GM21528 (cell line): Measurements from ENCODE around the gene BEND4.
"Not testable (repeated sequence)": the region's sequence is repeated elsewhere in the genome, so short reads cannot be mapped to it uniquely, and the experiment has no call there.

Source experiments
- ATAC-seq: cut with Tn5 transposase; IDR thresholded peaks from one replicate; pipeline ENCODE4 v1.9.1; 2021; ENCODE audit warnings: mild to moderate bottlenecking, moderate library complexity; ENCODE audit not compliant: unreplicated experiment, low FRiP score

BEND4 gene

DNA sequence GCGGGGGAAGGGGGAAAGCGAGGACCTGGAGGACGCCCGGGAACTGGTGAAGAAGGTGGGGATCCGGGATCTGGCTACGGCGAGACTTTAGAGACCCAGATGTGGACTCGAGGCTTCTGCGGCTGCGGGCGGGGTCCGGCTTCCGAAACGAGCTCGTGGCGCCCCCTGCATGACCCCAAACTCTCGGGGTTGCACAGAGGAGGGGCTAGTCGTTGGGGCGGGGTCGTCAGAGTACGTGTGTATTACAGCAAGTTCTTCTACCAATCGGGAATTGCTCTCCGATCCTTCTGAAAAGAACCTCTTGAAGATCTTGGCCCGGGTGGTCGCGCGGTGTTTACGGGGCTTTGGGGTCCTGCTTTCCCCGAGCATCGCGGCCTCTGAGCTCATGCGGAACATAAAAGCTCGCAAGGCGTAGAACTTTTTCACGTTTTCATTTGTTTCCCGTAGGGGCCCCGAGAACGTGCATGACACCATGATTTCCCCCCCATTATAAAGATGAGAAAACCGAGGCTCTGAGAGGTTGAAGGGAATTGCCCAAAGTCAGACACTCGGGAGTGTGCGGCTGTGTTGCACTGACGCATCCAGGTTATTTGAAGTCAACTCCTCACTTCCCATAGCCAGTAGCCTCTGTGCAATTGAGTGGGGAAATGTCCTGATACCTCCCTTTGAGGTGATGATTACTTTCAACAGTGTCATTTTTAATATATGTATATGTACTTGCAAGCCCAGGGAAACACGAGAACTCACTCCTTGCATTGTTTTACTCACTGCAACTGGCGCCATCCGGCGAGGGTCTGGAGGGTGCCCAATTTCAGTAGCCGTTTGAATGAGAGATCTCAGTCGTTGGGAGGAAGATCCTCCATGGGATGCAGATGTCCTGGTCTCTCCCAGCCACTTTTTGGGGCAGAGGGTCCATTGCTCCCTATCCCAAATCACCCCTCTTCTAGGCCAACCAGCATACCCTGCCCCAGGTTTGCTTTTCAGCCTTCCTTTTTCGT, at the start of gene BEND4:
TSS of gene BEND4 (minus strand) at position 149 of the 998 bp plus-strand sequence. CDS start 512 bp downstream, outside the sequence.
- ATAC-seq = peak; percentile 29

DNA sequence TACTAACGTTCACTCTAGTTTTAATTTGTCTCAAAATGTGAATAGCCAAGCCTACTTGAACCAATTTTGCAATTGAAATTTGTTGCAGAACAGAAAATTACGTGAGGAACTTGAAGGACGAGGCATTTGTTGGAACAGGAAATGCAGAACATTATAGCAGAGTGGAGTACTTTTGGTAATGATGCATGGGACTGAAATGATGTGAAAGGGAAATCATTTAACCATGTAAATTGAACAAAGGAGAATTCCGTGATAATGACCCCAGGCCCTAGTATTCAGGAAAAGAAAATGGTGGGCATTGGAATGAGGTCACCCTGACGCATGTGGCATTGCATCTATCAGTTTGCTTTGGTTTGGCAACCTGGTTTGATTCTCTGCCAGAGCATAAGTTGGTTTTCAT, 44.9 kb upstream of the BEND4 start:
- ATAC-seq = no peak

DNA sequence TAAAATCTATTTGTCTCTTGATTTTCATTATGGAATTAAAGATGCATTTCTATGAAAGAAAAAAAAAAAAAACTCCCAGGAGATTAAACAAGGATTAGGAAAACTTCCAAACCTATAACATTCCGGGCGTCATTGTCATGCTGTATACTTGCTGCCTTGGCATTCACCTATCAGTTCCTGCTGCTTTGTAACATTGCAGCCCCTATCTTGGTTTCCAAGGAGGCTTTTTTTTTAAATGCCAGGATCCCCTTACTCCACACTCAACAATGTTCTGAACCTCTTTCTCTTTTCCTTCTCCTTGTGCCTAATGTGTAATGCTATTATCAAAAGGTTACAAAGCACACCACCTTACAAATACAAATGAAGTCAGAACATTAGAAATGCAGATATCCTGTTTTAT, 20.5 kb upstream of the BEND4 start:
- ATAC-seq = no peak

DNA sequence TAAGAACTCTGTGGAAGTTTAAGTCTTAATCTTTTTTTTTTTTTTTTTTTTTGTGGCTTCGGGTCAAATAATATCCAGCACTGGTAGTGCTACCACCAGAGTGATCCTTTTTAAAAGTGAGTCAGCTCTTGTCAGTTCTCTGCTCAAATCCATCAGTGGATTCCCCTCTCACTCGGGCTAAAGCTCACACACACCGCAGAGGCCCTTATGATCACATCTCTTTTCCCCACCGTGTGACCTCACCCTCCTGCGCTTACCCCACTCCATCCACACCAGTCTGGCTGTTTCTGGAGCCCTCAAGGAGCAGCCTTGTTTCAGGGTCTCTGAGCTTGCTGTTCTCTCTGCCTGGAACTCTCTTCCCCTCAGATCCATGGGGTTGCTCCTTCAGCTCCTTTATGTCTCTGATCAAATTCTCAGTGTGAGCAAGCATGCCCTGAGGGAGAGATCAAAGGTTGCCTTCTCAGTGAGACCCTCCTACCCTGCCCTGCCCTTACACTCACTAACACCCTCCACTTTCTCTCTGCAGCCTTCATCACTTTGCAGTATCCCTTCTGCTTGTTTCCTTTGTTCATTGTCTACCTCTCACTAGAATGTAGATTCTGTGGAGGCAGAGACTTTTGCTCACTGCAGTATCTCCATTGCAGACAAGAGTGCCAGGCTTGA, 19.8 kb upstream of the BEND4 start:
- no peak for ATAC-seq

DNA sequence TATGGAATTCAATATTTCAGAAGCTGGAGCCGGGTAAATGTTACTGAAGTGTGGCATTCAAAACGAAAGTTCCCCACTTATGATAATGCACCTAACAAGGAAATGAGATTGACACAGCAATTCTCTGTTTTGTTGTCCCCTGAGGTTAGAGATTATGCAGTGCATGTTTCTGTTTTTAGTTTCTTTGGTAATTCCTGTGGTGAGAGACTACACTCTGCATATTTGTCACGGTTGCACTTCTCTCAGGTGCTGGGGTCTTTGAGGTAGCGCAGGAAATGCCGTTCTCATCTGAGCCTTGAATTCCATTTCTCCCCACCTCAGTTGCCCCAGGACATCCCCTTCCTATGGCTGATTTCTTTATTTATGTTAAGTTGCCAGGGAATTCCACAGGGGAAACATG, 15.3 kb upstream of the BEND4 start:
- peak; percentile 99 for ATAC-seq

DNA sequence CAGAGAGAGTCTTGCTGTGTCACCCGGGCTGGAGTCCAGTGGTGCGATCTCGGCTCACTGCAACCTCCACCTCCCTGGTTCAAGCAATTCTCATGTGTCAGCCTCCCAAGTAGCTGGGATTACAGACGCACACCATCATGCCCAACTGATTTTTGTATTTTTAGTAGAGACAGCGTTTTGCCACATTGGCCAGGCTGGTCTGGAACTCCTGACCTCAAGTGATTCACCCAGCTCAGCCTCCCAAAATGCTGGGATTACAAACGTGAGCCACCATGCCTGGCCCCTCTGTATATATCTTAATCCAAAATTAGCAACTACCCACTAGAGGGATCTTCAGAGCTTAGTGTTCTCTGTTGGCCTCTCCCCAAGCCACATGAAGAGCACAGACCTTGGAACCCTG, 13.7 kb upstream of the BEND4 start:
- not testable (repeated sequence) for ATAC-seq

DNA sequence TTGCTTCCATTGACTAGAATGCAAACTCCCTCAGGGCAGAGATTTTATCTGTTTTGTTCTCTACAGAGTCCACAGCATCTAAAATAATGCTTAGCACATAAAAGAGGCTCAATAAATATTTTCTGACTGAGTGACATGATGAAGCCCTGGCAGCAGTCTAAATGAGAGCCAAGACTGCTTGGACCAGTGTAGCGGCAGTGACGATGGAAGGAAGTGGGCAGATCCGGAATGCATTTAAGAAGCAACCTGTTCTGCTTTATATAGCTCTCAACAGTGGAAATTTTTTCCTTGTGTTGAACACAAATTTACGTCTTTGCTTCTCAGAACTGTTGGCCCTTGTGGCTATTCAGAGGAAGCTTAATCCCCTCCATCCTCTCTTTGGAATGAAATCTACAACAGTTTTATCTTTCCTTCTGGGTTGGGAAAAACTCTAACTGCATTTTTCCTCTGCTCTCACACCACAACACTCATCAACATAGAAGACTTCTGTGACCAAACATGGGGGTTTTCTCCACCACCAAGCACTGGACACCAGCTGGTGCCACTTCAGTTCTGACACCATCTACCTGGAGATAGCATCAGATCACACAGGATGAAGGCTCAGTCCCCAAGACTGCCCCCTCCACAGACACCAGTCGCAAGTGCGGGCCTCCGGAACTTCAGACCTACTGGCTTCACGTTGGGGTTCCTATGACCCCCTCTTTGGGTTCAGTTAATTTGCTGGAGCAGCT, 7.0 kb upstream of the BEND4 start:
- no peak for ATAC-seq

DNA sequence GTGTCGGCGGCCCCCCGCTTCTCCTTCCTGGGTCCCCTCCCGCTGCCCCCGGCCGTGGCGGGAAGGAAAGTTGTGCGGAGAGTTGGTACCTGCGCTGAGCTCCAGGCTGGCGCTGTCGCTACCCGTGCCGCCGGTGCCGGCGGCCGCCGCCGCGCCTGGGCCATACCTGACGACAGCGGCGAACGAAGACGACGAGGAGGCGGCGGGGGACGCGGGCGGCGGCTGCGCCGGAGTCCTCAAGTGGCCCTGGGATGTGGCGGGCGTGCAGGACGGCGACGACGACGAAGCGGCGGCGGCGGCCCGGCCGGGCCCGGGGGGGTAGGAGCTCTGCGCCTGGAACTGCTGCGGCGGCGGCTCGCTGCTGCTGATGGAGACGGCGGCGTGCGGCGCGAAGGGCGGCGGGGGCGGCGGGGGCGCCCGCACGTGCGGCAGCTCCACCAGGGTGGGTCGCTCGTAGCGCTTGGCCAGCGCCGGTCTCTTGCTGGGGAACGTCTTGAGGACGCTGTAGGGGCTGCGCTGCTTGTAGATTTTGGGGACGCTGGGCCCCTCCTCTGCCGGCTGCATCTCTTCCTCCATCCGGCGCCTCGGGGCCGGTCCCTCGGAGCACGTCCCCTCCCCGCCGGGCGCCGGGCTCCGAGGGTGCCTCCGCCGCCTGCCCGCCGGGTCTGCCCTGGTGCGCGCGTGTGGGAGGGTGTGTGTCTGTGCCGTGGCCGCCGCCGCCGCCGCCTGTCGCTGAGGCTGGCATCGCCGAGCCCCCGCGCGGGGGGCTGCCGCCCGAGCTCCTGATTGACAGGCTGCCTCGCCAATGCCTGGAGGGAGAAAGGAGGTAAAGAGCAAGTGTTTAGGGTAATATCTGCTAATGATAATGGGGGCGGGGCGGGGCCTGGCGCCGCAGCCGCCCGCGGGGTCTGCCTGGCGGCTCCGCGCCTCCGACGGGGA, 618 bp downstream of the BEND4 start:
- peak; percentile 69 for ATAC-seq

DNA sequence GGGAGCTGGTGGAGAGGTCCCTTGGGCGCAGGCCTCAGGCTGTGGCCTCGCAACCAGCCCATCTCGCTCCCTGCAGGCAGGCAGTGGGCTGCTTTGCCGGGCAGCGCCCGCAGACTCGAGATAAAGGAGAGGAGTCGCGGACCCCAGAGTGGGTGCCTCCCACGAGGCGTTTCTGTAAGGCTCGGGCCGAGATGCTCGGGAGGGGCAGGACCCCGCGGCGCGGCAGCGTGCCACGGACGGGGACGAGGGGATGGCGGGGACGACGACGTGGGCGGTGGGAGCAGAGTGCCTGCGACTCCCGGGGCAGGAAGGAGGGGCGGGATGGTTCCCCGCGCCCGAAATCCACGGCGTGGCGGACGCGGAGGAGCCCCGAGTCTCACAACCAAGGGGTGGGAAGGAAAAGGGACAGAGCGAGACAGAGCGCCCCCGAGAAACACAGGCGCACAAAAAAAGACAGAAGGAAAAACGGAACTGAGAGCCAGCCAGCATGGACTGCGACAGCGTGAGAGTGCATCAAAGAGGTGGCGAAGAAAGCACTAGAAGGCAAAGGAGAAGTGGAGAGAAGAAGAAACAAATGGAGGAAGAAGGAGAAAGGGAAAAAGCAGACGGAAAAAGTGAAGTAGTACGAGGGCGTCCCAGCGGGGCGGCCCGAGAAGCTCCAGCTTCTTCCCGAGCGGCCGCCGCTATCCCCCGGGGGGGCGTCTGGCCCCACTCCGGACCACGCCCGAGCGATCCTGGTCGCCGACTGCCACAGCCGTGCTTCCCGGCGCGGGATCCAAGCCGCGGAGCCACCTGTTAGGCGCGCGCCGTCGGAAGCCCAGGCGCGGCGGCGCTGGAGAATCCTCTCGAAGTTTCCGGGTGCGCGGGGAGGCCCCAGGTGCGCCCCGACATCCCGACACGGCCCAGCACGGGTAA, 1.5 kb downstream of the BEND4 start:
- ATAC-seq = peak; percentile 49

DNA sequence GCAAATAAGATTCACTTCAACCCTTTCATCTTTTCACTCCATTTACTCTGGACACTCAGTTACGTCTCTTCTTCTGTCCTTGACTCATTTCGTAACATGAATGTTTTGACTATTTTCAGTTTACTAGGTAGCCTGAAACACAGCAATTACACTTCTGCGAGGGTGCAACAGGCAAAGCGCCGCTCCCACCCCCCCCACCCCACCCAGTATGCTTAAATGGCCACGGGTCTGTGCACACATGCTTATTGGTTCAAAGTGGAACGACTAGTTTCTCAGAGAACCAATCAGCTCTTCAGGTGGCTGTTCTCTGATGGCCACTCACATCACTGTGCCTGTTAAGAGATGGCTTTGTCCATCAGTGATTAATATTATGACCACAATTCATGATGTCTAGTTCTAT, 3.5 kb downstream of the BEND4 start:
- ATAC-seq = no peak

DNA sequence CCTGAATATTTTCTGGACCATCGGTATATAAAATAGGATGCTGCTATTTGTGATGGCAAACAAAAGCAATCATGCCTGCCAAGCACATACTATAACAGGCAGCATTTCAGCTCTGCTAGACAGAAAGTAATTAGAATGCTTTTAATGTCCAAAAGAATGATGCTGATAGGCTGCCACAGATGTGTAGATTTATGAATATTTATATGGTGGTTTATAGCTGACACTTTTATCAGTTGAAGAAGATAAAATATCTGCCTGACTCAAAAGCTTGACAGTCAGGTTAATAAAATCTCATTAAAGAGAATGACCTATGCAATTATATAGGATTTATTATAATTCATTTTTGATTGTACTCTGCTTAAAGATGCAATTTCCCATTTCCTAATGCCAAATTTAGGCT, 4.0 kb downstream of the BEND4 start:
- no peak for ATAC-seq

DNA sequence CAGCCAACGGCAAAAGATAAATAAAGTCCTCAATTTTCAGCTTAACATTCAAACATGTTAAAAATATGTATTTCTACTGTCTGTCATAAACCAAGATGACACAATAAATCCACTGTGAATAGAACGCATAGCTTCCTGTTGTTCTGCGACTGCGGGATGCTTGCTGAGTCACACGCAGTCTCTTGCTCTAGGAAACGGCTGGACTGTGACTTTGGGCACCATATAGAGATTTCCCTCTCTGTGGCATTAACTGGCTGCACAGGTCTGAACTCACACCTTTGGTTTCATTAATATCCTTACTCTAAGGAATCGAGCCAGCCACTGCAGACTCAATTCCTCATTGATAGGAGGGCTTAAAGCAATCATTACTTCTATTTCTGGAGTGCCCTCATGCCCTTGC, 8.4 kb downstream of the BEND4 start:
- ATAC-seq = no peak

DNA sequence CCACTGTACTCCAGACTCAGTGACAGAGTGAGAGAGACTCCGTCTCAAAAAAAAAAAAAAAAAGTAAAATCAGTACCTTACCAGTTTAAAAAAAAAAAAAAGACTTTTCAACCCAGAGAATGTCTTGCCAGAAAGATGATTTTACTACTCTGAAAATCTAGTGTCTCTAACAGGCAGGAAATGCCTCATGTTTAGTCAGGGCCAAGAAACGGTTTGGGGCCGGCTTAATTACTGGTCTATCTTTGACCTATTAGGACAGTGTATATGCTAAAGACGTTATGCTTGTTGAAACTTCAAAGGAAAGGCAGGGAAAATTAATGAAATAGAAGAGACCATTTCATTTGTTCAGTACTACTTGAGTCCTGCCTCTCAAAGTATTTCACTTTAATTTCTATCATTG, 9.9 kb downstream of the BEND4 start:
- no peak for ATAC-seq

DNA sequence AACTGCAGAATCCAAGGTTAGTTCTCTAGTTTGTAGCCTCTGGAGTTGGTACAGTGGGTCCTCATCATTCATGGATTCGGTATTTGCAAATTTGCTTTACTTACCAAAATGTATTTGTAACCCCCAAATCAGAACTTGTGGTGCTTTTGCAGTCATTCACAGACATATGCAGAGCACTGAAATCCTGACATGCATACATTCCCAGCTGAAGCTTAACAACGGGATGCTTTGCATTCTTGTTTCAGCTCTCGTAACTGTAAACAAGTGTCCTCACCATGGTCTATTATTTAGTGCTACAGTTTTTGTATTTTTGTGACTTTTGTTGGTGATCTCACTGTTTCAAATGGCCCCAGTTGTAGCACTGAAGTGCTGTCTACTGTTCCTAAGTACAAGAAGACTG, 16.1 kb downstream of the BEND4 start:
- ATAC-seq = no peak

DNA sequence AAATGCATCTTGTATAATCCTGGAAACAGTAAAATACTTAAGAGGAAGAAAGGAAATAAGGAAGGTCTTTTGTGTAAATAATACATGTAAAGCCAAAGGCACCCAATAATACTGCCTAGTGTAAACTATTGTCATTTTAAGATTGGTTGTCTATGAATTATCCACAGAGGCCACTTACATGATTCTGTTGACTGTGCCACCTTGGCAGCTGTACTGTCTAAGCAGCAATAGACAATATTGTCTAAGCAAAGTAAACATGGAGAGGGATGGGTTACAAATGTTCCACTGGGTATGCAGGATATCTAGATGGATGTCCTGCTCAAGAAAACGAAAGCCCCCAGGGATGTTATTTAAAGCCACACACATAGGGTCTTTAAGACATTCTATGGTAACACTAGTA, 19.4 kb downstream of the BEND4 start:
- no peak for ATAC-seq

DNA sequence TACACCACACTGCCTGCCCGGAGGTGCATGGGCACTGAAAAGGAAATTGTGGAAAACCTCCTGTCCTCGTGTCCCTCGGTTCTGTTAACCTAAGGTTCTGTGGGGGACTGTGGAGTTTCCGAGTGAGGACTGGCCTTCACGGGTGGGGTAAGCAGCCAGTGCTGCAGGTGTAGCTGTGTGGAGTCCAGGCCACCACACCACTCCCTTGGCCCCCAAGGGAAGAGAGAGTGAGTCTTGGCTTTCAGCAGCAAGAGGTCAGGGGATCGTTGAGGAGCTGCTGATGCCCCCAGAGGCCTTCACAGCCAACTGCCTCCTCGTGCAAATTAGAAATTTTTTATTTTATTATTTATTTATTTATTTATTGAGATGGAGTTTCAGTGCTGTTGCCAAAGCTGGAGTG, 20.4 kb downstream of the BEND4 start:
- no peak for ATAC-seq

DNA sequence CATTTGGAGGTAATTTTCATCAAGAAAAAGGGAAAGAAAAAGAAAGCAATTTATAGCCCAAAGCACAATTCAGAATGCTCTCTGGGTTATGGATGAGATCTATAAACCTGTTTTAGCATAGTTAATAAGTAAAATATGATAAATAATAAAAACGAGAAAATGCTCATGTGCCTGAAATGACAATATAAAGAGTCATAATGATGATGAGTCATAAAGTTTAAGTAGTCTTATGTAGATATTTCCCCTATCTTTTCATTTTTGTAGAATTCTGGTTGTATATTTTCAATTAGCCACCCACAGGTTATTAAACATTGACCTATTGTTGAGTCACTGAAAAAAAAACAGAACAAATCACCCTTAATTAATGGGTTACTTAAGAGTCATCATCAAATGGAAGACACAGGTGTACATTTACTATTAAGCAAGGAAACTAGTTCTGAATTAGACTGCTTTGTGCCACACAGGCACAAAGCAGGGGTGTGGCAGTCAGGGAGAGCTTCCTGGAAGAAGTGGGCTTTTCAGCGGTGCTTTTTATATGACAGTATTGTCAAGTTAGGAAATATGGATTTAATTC, 29.3 kb downstream of the BEND4 start:
- no peak for ATAC-seq

DNA sequence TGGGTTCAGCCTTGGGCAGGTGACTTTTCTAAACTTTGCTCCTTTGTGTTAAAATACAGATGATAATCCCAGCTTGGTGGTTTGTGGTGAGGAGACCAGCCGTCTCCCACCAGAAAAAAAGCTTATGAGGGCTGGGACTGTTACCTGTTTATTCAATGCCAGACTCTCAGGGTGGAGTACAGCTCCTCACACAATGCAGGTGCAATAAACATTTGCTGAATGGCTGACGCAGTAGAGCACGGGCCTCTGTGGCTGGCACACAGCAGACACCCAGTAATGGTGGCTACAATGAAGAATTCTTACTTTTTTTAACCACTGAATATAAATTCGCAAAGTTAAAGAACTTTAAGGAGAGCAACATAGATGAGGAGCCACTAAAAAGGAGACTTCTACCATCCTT, 30.2 kb downstream of the BEND4 start:
- no peak for ATAC-seq

DNA sequence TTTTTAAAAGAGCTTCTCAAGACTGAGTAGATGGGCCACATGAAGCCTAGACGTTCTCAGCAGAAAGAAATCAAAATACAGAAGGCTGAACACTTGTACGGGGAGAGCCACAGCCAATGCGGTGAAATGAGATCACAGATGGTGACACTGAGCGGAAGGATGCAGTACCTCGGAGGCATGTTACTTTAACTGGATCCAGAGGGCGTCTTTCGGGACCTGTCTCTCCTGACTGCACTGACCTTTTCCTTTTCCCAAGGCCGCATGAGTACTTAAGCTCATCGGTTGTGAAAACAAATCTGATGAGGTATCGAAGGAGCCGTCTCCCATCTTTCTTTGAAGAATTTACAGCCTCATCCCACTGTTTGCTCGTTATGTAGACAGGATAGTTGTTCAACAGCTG, 32.6 kb downstream of the BEND4 start:
- no peak for ATAC-seq
